Activated CD4-positive, alpha-beta memory T cell treated with anti-CD3 and anti-CD28 coated beads, Interleukin-2, amount 10 ng/mL, durations not matched to agents 7 days and 5 days (primary cell): Measurements from ENCODE around the gene PCSK6. TPM values are rescaled to one million over a fixed set of nuclear protein-coding genes. Genes with fewer than 3 reads are reported as not detected.
A peak's percentile ranks its signal among the peaks of the same experiment; 100 is the strongest.

ENCODE experiments used
- CTCF ChIA-PET: fragments of 350-600 bp; sonication (Branson Sonifier 250); formaldehyde crosslinking; loops from one replicate; lab custom pipeline; 2021; ENCODE audit warnings: antibody characterized with exemption, inconsistent platforms; lab: Charles Lee
- POLR2A ChIA-PET: fragments of 350-600 bp; sonication (Branson Sonifier 250); formaldehyde crosslinking; loops from one replicate; lab custom pipeline; 2021; ENCODE audit warnings: antibody characterized with exemption; lab: Charles Lee
- DNase-seq: peaks from one replicate; pipeline ENCODE4 v3.0.0-alpha.2; 2020
- H3K27ac Mint-ChIP-seq: one replicate; pipeline ENCODE4 v1.8.0; 2021; ENCODE audit warnings: mild to moderate bottlenecking, mixed read lengths
- H3K27me3 Mint-ChIP-seq: one replicate; pipeline ENCODE4 v1.8.0; 2021; ENCODE audit warnings: mixed read lengths
- H3K36me3 Mint-ChIP-seq: one replicate; pipeline ENCODE4 v1.8.0; 2021; ENCODE audit warnings: low read depth, mixed read lengths
- H3K4me1 Mint-ChIP-seq: one replicate; pipeline ENCODE4 v1.8.0; 2021; ENCODE audit warnings: mixed read lengths
- H3K4me3 Mint-ChIP-seq: one replicate; pipeline ENCODE4 v1.8.0; 2021; ENCODE audit warnings: mild to moderate bottlenecking, mixed read lengths
- H3K9me3 Mint-ChIP-seq: one replicate; pipeline ENCODE4 v1.8.0; 2021; ENCODE audit warnings: mixed read lengths
- total RNA-seq, 2 experiments: library from RNA; stranded (reverse); gene quantifications; one replicate each; pipeline ENCODE4 v1.2.3, GENCODE V29; 2021

The PCSK6 gene
- total RNA-seq, 2 experiments from 2014 or later = 0.53 to 0.58 TPM

- peak overlapping the region; percentile 50 for H3K27ac Mint-ChIP-seq
- peak overlapping the region; percentile 96 for H3K4me3 Mint-ChIP-seq
- H3K9me3 Mint-ChIP-seq = no peaks in the 10 kb centered on the region
- CTCF ChIA-PET = interaction anchor here (0.8 to 4.6 kb wide), 9 partner anchors 13 to 366 kb away, joined by 3 to 40 read pairs (median 5); no protein-coding TSS in a partner anchor
- peaks cover 36% of the 10 kb centered on the region for H3K4me1 Mint-ChIP-seq
- peaks cover 65% of the 10 kb centered on the region for H3K36me3 Mint-ChIP-seq
- DNase-seq = no peak
- H3K27me3 Mint-ChIP-seq = no peaks in the 10 kb centered on the region
- POLR2A ChIA-PET = interaction anchor here (1.2 to 3.8 kb wide), 2 partner anchors 20 to 35 kb away, joined by 3 to 43 read pairs; partner anchors contain the start of gene SNRPA1
These were observed 214.5 kb downstream of the PCSK6 start for GRCh38 chr15:101275018-101275417.

- Mint-ChIP-seq H3K4me1 (peaks cover 36% of the 10 kb centered on the region), H3K27me3 (no peaks in the 10 kb centered on the region), H3K36me3 (peaks cover 62% of the 10 kb centered on the region), H3K9me3 (no peaks in the 10 kb centered on the region), H3K4me3 (no peak overlapping the region), H3K27ac (no peak overlapping the region)
- ChIA-PET CTCF (interaction anchor here (0.6 to 4.6 kb wide), 3 partner anchors 15 to 265 kb away, joined by 3 to 40 read pairs (median 3); no protein-coding TSS in a partner anchor), POLR2A (interaction anchor here (0.6 to 3.8 kb wide), 5 partner anchors 10 to 30 kb away, joined by 3 to 43 read pairs (median 3); partner anchors contain the start of genes CHSY1 and SNRPA1)
- no peak for DNase-seq
These were observed 216.0 kb downstream of the PCSK6 start for GRCh38 chr15:101273534-101273933.

GRCh38 chr15:101272584-101272983, 216.9 kb downstream of the PCSK6 start:
- Mint-ChIP-seq H3K4me3 (no peak overlapping the region), H3K4me1 (peaks cover 30% of the 10 kb centered on the region), H3K27me3 (no peaks in the 10 kb centered on the region), H3K36me3 (peaks cover 62% of the 10 kb centered on the region), H3K9me3 (no peaks in the 10 kb centered on the region), H3K27ac (no peak overlapping the region)
- ChIA-PET CTCF (interaction anchor here (1.5 to 4.6 kb wide), 2 partner anchors 16 to 256 kb away, joined by 3 to 40 read pairs; no protein-coding TSS in a partner anchor), POLR2A (interaction anchor here (0.7 to 0.9 kb wide), 2 partner anchors 13 to 20 kb away, joined by 3 to 4 read pairs; partner anchors contain the start of gene CHSY1)
- DNase-seq = no peak

GRCh38 chr15:101269479-101270223, 219.9 kb downstream of the PCSK6 start:
- H3K27me3 Mint-ChIP-seq = no peaks in the 10 kb centered on the region
- no peak overlapping the region for H3K4me3 Mint-ChIP-seq
- peaks cover 47% of the 10 kb centered on the region for H3K36me3 Mint-ChIP-seq
- DNase-seq = no peak
- POLR2A ChIA-PET = interaction anchor here (1.3 kb wide), 1 partner anchor 11 kb away, joined by 4 read pairs; no protein-coding TSS in a partner anchor
- CTCF ChIA-PET = interaction anchor here (1.2 to 3.1 kb wide), 3 partner anchors 9 to 261 kb away, joined by 7 to 11 read pairs (median 7); no protein-coding TSS in a partner anchor
- no peak overlapping the region for H3K27ac Mint-ChIP-seq
- no peaks in the 10 kb centered on the region for H3K9me3 Mint-ChIP-seq
- H3K4me1 Mint-ChIP-seq = peaks cover 8% of the 10 kb centered on the region

GRCh38 chr15:101267320-101268104, 222.0 kb downstream of the PCSK6 start:
- POLR2A ChIA-PET = interaction anchor here (0.9 to 1.9 kb wide), 4 partner anchors 9 to 177 kb away, joined by 3 to 8 read pairs (median 6); partner anchors contain the start of gene SNRPA1
- Mint-ChIP-seq H3K4me1 (peaks cover 3% of the 10 kb centered on the region), H3K36me3 (peaks cover 26% of the 10 kb centered on the region)

GRCh38 chr15:101266787-101267186, 222.7 kb downstream of the PCSK6 start:
- H3K9me3 Mint-ChIP-seq = no peaks in the 10 kb centered on the region
- H3K4me1 Mint-ChIP-seq = peaks cover 3% of the 10 kb centered on the region
- no peak for DNase-seq
- peaks cover 2% of the 10 kb centered on the region for H3K27me3 Mint-ChIP-seq
- CTCF ChIA-PET = interaction anchor here (1.5 to 3.2 kb wide), 3 partner anchors 8 to 258 kb away, joined by 4 to 11 read pairs (median 9); no protein-coding TSS in a partner anchor
- POLR2A ChIA-PET = interaction anchor here (1.3 to 1.9 kb wide), 3 partner anchors 8 to 28 kb away, joined by 4 to 8 read pairs (median 7); partner anchors contain the start of gene SNRPA1
- H3K27ac Mint-ChIP-seq = no peak overlapping the region
- no peak overlapping the region for H3K4me3 Mint-ChIP-seq
- H3K36me3 Mint-ChIP-seq = peaks cover 20% of the 10 kb centered on the region

More at GRCh38 chr15:101267320-101268104, 222.0 kb downstream of the PCSK6 start:
- Mint-ChIP-seq H3K27me3 (peaks cover 2% of the 10 kb centered on the region), H3K27ac (no peak overlapping the region), H3K9me3 (no peaks in the 10 kb centered on the region), H3K4me3 (no peak overlapping the region)
- DNase-seq = no peak
- CTCF ChIA-PET = interaction anchor here (0.6 to 3.2 kb wide), 6 partner anchors 9 to 349 kb away, joined by 3 to 11 read pairs (median 4); partner anchors contain the start of gene LRRK1

- no peak overlapping the region for H3K27ac Mint-ChIP-seq
- H3K36me3 Mint-ChIP-seq = peaks cover 12% of the 10 kb centered on the region
- CTCF ChIA-PET = interaction anchor here (1.1 to 3.2 kb wide), 4 partner anchors 8 to 258 kb away, joined by 3 to 11 read pairs (median 6); no protein-coding TSS in a partner anchor
- H3K27me3 Mint-ChIP-seq = peaks cover 4% of the 10 kb centered on the region
- no peak for DNase-seq
- H3K9me3 Mint-ChIP-seq = no peaks in the 10 kb centered on the region
- POLR2A ChIA-PET = interaction anchor here (1.9 kb wide), 1 partner anchor 29 kb away, joined by 7 read pairs; the partner anchor contains the start of gene SNRPA1
- H3K4me3 Mint-ChIP-seq = no peak overlapping the region
- H3K4me1 Mint-ChIP-seq = peaks cover 3% of the 10 kb centered on the region
These were observed 223.5 kb downstream of the PCSK6 start for GRCh38 chr15:101266034-101266433.

- no peaks in the 10 kb centered on the region for H3K9me3 Mint-ChIP-seq
- peaks cover 8% of the 10 kb centered on the region for H3K36me3 Mint-ChIP-seq
- no peak overlapping the region for H3K27ac Mint-ChIP-seq
- H3K4me1 Mint-ChIP-seq = peaks cover 3% of the 10 kb centered on the region
- CTCF ChIA-PET = interaction anchor here (1.1 kb wide), 1 partner anchor 23 kb away, joined by 3 read pairs; no protein-coding TSS in a partner anchor
- POLR2A ChIA-PET = no interaction called here
- peaks cover 7% of the 10 kb centered on the region for H3K27me3 Mint-ChIP-seq
- H3K4me3 Mint-ChIP-seq = no peak overlapping the region
- DNase-seq = no peak
These were observed 224.4 kb downstream of the PCSK6 start for GRCh38 chr15:101264911-101265641.

GRCh38 chr15:101264011-101264410, 225.5 kb downstream of the PCSK6 start:
- peaks cover 3% of the 10 kb centered on the region for H3K36me3 Mint-ChIP-seq
- no peaks in the 10 kb centered on the region for H3K9me3 Mint-ChIP-seq
- POLR2A ChIA-PET = no interaction called here
- CTCF ChIA-PET = interaction anchor here (1.0 kb wide), 1 partner anchor 21 kb away, joined by 3 read pairs; no protein-coding TSS in a partner anchor
- no peak overlapping the region for H3K27ac Mint-ChIP-seq
- H3K27me3 Mint-ChIP-seq = peaks cover 14% of the 10 kb centered on the region
- H3K4me3 Mint-ChIP-seq = no peak overlapping the region
- DNase-seq = no peak
- peaks cover 3% of the 10 kb centered on the region for H3K4me1 Mint-ChIP-seq

GRCh38 chr15:101262551-101262950, 227.0 kb downstream of the PCSK6 start:
- Mint-ChIP-seq H3K27ac (no peak overlapping the region), H3K4me3 (no peak overlapping the region), H3K36me3 (no peaks in the 10 kb centered on the region), H3K27me3 (peaks cover 22% of the 10 kb centered on the region), H3K4me1 (peaks cover 7% of the 10 kb centered on the region), H3K9me3 (no peaks in the 10 kb centered on the region)
- ChIA-PET POLR2A (no interaction called here), CTCF (interaction anchor here (1.6 kb wide), 1 partner anchor 254 kb away, joined by 13 read pairs; no protein-coding TSS in a partner anchor)
- no peak for DNase-seq
